GM12872 (cell line): Measurements from ENCODE around the gene GPC5.

Experiments used
- CTCF ChIP-seq: IDR thresholded peaks from 3 replicates; pipeline ENCODE4 v1.5.1; 2011; ENCODE audit warnings: low read depth, mild to moderate bottlenecking, low read length, moderate library complexity; ENCODE audit not compliant: insufficient read depth

The GPC5 gene

GRCh38 chr13:91470084-91470621, 71.7 kb downstream of the GPC5 start:
- no peak for TF ChIP-seq CTCF

- TF ChIP-seq CTCF: no peak
Observed at GRCh38 chr13:91470681-91471080, 72.3 kb downstream of the GPC5 start.

- TF ChIP-seq CTCF: no peak
Observed at GRCh38 chr13:91482427-91482826, 84.0 kb downstream of the GPC5 start.

GRCh38 chr13:91491980-91492379, 93.6 kb downstream of the GPC5 start:
- no peak for TF ChIP-seq CTCF

- TF ChIP-seq CTCF: no peak
Observed at GRCh38 chr13:91493442-91493841, 95.0 kb downstream of the GPC5 start.

- TF ChIP-seq CTCF: no peak
Observed at GRCh38 chr13:91498298-91498697, 99.9 kb downstream of the GPC5 start.

- TF ChIP-seq CTCF: no peak
Observed at GRCh38 chr13:91504216-91504615, 105.8 kb downstream of the GPC5 start.
